22Rv1 (cell line): ENCODE results near the gene RUSC2.

Experiments
- CTCF ChIP-seq: fragments of 450-650 bp; IDR thresholded peaks from 2 replicates; pipeline ENCODE4 v1.5.1; 2017; ENCODE audit warnings: mild to moderate bottlenecking
- ZFX ChIP-seq: fragments of 450-650 bp; IDR thresholded peaks from 2 replicates; pipeline ENCODE4 v1.6.1; 2017; ENCODE audit warnings: antibody characterized with exemption, borderline replicate concordance

DNA sequence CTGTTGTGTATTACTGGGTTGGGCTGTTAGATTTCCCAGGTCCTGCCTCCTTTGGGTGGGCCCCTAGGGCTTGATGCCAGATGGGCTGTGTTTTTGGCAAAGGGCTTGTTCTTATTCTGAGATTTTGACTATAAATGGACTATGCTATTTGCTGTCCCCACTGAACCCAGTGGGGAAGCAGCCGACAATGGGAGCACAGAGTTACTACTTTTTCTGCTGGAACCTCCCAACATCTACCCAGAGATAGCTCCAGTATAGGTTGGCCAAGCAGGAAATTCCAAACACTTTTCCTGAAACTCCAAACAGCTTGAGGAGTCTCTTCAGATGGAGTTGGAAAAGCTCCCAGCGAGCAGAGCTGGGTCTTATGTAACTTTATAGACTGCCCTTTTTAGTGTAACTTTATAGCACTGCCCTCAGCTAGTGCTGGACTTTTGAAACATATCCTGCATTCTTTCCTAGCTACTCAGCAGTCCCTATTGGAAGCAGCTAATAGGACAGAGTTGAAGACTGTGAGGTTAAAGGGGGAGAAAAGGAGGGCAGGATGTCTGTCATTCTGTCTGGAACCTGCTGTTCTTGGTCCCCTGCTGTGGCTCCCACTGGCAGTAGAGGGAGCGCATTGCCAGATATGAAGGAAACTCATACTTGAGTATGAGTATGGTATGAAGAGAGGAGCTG lies 21.0 kb downstream of the RUSC2 start:
- TF ChIP-seq CTCF = no peak
- no peak for TF ChIP-seq ZFX
